Esophagus muscularis mucosa (tissue), 4 donors: ENCODE data around the gene CMTM8. TPM values are rescaled to one million over a fixed set of nuclear protein-coding genes. Genes with fewer than 3 reads are reported as not detected.

Source experiments
- DNase-seq: peaks from one replicate; pipeline ENCODE4 v3.0.0-alpha.2; 2017; ENCODE audit errors: extremely low spot score
- H3K27ac ChIP-seq, 4 donors: fragments of 200-600 bp; sonication (generic); replicated peaks in 1 of 4; 1 replicate in 3 of 4; 2 replicates in 1 of 4; pipeline ENCODE4 v1.5.1; 2016 to 2019; ENCODE audit warnings: mild to moderate bottlenecking in 1 of 4
- H3K27me3 ChIP-seq, 4 donors: fragments of 200-600 bp; sonication (generic); one replicate each; pipeline versions ENCODE4 v1.5.1 to v1.6.0; 2016 to 2019
- H3K36me3 ChIP-seq, 4 donors: fragments of 200-600 bp; sonication (generic); one replicate each; pipeline ENCODE4 v1.5.1; 2016 to 2019
- H3K4me1 ChIP-seq, 4 donors: fragments of 200-600 bp; sonication (generic); one replicate each; pipeline ENCODE4 v1.5.1; 2016 to 2019
- H3K4me3 ChIP-seq, 4 donors: fragments of 200-600 bp; sonication (generic); 1 replicate in 2 of 4; 2 replicates in 2 of 4; pipeline ENCODE4 v1.5.1; 2016 to 2019; ENCODE audit warnings: mild to moderate bottlenecking in 4 of 4, moderate library complexity in 1 of 4
- H3K9me3 ChIP-seq, 4 donors: fragments of 200-600 bp; sonication (generic); 1 replicate in 3 of 4; 2 replicates in 1 of 4; pipeline ENCODE4 v1.5.1; 2016 to 2019
- CTCF ChIP-seq, 3 experiments: fragments of 200-600 bp in 2 of 3; fragments of 450-650 bp in 1 of 3; sonication (generic) in 2 of 3; IDR thresholded peaks; one replicate each; pipeline ENCODE4 v1.5.1; 2017 to 2019; ENCODE audit warnings: antibody characterized with exemption in 3 of 3, mild to moderate bottlenecking in 2 of 3, moderate library complexity in 1 of 3
- EP300 ChIP-seq: sonication (generic); formaldehyde crosslinking; IDR thresholded peaks from one replicate; pipeline ENCODE4 v1.6.1; 2017; ENCODE audit warnings: antibody characterized with exemption
- POLR2A ChIP-seq: fragments of 450-650 bp; IDR thresholded peaks from one replicate; pipeline ENCODE4 v1.6.1; 2017; ENCODE audit warnings: antibody characterized with exemption, moderate library complexity, mild to moderate bottlenecking, low read depth
- POLR2AphosphoS5 ChIP-seq, 2 donors: sonication (generic); formaldehyde crosslinking; IDR thresholded peaks; one replicate each; pipeline ENCODE4 v1.6.1; 2017; ENCODE audit warnings: antibody characterized with exemption in 2 of 2
- WGBS: methylation state at CpG from one replicate; pipeline ENCODE4 v1.1.5; 2018; 5-methylcytosine and 5-hydroxymethylcytosine counted together
- intact Hi-C: fragments of 100-400 bp; cut with DNase I; formaldehyde crosslinking; loops from one replicate; pipeline ENCODE4 v1.15.1; 2023
- total RNA-seq, 4 donors: library from RNA; depleted of rRNA; stranded (reverse); fragments of >200 nt; gene quantifications; one replicate each; pipeline versions ENCODE4 v1.1.0 to v1.2.1, GENCODE V29; 2016

The CMTM8 gene
- total RNA-seq, 4 donors from 2014 or later, result 1.7 to 4.2 (median 3.8) TPM

GRCh38 chr3:32237670-32238452 lies 619 bp upstream of the CMTM8 start:
- intact Hi-C loops, result no loop called here
- Histone ChIP-seq H3K27ac (peak overlapping the region; percentile 47 to 68 (median 54)), H3K4me1 (peaks cover 11 to 22% (median 20%) of the 10 kb centered on the region in 4 donors), H3K27me3 (peaks cover 0 to 31% (median 5%) of the 10 kb centered on the region in 4 donors), H3K36me3 (no peaks in the 10 kb centered on the region), H3K4me3 (peak overlapping the region; percentile 63 to 78 (median 66)), H3K9me3 (peaks cover 0 to 11% (median 2%) of the 10 kb centered on the region in 4 donors)
- peak; percentile 87 for DNase-seq
- TF ChIP-seq CTCF (IDR thresholded peaks at IDR 0.05), result no peak
- 35% methylated on average over 12 of the region's 49 CpGs for WGBS

GRCh38 chr3:32239307-32240158 lies 1.1 kb downstream of the CMTM8 start:
- 56% methylated on average over 9 of the region's 12 CpGs for WGBS
- H3K27me3 ChIP-seq, result peaks cover 0 to 31% (median 5%) of the 10 kb centered on the region in 4 donors
- H3K36me3 ChIP-seq, result no peaks in the 10 kb centered on the region
- intact Hi-C loops, result no loop called here
- H3K4me3 ChIP-seq, result peak overlapping the region; percentile 63 to 78 (median 66)
- H3K27ac ChIP-seq, result peak overlapping the region; percentile 47 to 68 (median 56)
- peaks cover 11 to 22% (median 20%) of the 10 kb centered on the region in 4 donors for H3K4me1 ChIP-seq
- DNase-seq, result peak; percentile 89
- peaks cover 0 to 11% (median 2%) of the 10 kb centered on the region in 4 donors for H3K9me3 ChIP-seq
- no peak for TF ChIP-seq POLR2AphosphoS5 (IDR thresholded peaks at IDR 0.05)
- TF ChIP-seq CTCF (IDR thresholded peaks at IDR 0.05), result no peak
- TF ChIP-seq POLR2A, result no peak
- TF ChIP-seq EP300, result no peak

DNA sequence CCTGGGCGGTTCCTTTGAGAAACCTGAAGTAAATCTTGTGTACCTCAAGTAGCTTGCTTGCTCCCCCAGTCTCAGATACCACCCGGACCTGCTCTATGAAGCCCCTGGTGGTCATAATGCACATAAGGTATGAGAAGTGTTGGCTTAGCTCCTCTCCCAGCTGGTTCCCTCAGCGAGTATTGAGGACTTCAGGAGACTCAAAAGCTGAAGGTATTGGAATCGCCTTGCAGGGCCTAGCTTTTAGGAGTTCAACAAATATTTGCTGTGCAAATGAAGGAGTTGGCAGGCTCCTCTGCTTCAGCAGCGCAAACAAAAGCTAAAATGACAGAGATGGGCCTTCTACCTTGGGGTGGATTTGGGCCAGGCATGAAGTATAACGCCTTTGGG lies 1.7 kb downstream of the CMTM8 start:
- Histone ChIP-seq H3K27ac (no peak overlapping the region), H3K27me3 (peaks cover 0 to 31% (median 5%) of the 10 kb centered on the region in 4 donors), H3K36me3 (no peaks in the 10 kb centered on the region), H3K4me3 (no peak overlapping the region), H3K9me3 (peaks cover 0 to 11% (median 2%) of the 10 kb centered on the region in 4 donors), H3K4me1 (peaks cover 11 to 22% (median 20%) of the 10 kb centered on the region in 4 donors)
- WGBS, result 82% methylated on average over 5 of the region's 6 CpGs
- TF ChIP-seq EP300 (no peak), POLR2A (no peak), CTCF (IDR thresholded peaks at IDR 0.05) (peak in 1 of 3 experiments; percentile 19)
- intact Hi-C loops, result no loop called here
- DNase-seq, result peak; percentile 17

DNA sequence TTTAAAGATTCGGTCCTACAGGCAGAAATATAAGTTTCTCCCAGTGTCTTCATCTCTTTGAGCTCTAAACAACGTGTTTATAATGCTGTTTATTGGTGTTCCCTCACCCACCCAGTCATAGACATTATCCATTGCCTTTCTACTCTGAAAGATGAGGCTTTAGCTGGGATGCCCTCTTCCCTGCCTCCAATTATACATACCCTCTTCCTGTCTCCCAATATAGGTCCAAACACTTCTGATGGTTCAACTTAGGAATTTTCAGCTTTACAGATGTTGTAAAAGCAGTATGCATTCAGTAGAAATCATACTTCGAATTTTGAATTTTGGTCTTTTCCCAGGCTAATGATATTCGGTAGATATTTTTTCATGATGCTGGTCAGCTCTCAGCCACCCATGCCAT lies 2.6 kb downstream of the CMTM8 start:
- WGBS, result 94% methylated on average over 4 of the region's 4 CpGs
- H3K4me3 ChIP-seq, result no peak overlapping the region
- TF ChIP-seq EP300 (no peak), POLR2A (no peak), POLR2AphosphoS5 (IDR thresholded peaks at IDR 0.05) (no peak), CTCF (IDR thresholded peaks at IDR 0.05) (no peak)
- peaks cover 0 to 9% (median under 1%) of the 10 kb centered on the region in 4 donors for H3K9me3 ChIP-seq
- H3K27me3 ChIP-seq, result peaks cover 0 to 31% (median 5%) of the 10 kb centered on the region in 4 donors
- intact Hi-C loops, result no loop called here
- peaks cover 11 to 22% (median 20%) of the 10 kb centered on the region in 4 donors for H3K4me1 ChIP-seq
- no peak for DNase-seq
- H3K27ac ChIP-seq, result no peak overlapping the region
- no peaks in the 10 kb centered on the region for H3K36me3 ChIP-seq
